T-helper 2 cell treated with Interferon-gamma antibody and Interleukin-4, amounts not matched to agents 5 μg/mL and 100 μg/mL, for 36 hours (primary cell): ENCODE data around the gene GPSM1.
A peak's percentile ranks its signal among the peaks of the same experiment; 100 is the strongest.

Experiments used
- DNase-seq: peaks from one replicate; pipeline ENCODE4 v3.0.0; 2021; ENCODE audit warnings: low spot score
- H3K27ac Mint-ChIP-seq: one replicate; pipeline ENCODE4 v1.8.0; 2021; ENCODE audit warnings: mild to moderate bottlenecking, mixed read lengths
- H3K27me3 Mint-ChIP-seq: one replicate; pipeline ENCODE4 v1.8.0; 2021; ENCODE audit warnings: low read depth, mixed read lengths
- H3K36me3 Mint-ChIP-seq: one replicate; pipeline ENCODE4 v1.8.0; 2021; ENCODE audit warnings: low read depth, mixed read lengths
- H3K4me1 Mint-ChIP-seq: one replicate; pipeline ENCODE4 v1.8.0; 2021; ENCODE audit warnings: low read depth, mixed read lengths
- H3K4me3 Mint-ChIP-seq: one replicate; pipeline ENCODE4 v1.8.0; 2022; ENCODE audit warnings: mild to moderate bottlenecking, moderate library complexity, mixed read lengths
- H3K9me3 Mint-ChIP-seq: one replicate; pipeline ENCODE4 v1.8.0; 2021; ENCODE audit warnings: mixed read lengths

Gene GPSM1

DNA sequence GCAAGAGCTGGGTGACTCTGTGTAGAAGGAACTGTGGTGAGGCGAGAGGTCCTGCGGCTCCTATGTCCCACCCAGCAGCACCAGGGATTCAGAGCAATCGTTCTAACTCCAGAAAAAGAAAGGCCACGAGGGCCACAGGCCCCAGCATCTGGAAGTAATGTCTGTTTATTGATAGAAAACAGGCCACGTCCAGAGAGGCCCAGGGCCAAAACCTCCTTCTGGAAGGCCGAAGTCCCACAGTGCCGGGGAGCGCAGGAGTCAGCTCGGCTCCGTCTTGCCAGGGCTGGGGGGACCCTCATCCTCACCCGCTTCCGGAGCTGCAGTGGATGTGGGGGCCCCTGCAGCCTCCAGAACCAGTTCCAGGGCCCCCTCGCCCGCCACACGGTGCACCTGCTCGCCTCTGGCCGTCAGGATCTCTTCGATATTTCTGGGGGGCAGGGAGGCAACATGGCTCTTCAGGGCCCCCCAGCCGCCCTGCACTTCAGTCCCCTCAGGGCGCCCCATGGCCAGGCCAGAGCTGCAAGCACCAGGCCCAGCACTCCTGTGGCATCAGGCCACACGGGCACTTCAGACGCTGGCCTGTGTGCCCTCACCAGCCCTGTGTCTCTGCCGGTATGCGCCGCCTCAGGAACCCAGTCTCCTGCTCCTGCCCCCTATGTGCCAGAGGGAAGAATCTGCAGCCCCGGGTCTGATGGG is 34.6 kb downstream of the GPSM1 start:
- Mint-ChIP-seq H3K4me3 (no peak overlapping the region), H3K9me3 (no peaks in the 10 kb centered on the region), H3K36me3 (no peaks in the 10 kb centered on the region), H3K27ac (no peak overlapping the region), H3K4me1 (peaks cover 5% of the 10 kb centered on the region), H3K27me3 (no peaks in the 10 kb centered on the region)
- no peak for DNase-seq

DNA sequence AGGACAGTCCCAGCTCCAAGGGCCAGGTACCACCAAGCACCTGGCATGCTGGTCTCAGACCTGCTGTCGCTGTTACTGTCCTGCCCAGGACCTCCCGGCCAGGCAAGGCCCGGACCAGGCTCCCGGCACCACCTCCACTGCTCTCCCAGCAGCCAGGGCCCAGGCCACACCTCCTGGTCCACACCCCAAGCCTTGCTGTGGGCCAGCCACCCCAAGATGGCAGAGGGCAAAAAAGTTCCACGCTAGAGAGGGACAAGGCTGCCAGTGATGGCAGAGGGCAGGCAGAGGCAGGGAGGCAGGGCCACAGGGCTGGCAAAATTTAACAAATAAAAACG is 35.1 kb downstream of the GPSM1 start:
- Mint-ChIP-seq H3K9me3 (no peaks in the 10 kb centered on the region), H3K36me3 (no peaks in the 10 kb centered on the region), H3K4me3 (no peak overlapping the region), H3K27me3 (no peaks in the 10 kb centered on the region), H3K27ac (no peak overlapping the region), H3K4me1 (peaks cover 5% of the 10 kb centered on the region)
- no peak for DNase-seq

- Mint-ChIP-seq H3K4me3 (peak within 1 kb of the TSS; percentile 84), H3K27ac (peak within 1 kb of the TSS; percentile 88), H3K4me1 (peaks cover 5% of the 10 kb centered on the region), H3K36me3 (no peaks in the 10 kb centered on the region), H3K9me3 (no peaks in the 10 kb centered on the region), H3K27me3 (no peaks in the 10 kb centered on the region)
- DNase-seq = peak; percentile 90
Observed at GRCh38 chr9:136363106-136363948, 36.0 kb downstream of the GPSM1 start, which contains the start of gene DNLZ. Gene DNLZ, minus strand, starts transcription at chr9:136363744. Its CDS starts 30 bp downstream, at chr9:136363714.

GRCh38 chr9:136363949-136364748 is 36.8 kb downstream of the GPSM1 start:
- Mint-ChIP-seq H3K27ac (no peak overlapping the region), H3K27me3 (no peaks in the 10 kb centered on the region), H3K36me3 (no peaks in the 10 kb centered on the region), H3K4me1 (peaks cover 5% of the 10 kb centered on the region), H3K9me3 (no peaks in the 10 kb centered on the region), H3K4me3 (peak overlapping the region; percentile 40)
- DNase-seq = no peak

DNA sequence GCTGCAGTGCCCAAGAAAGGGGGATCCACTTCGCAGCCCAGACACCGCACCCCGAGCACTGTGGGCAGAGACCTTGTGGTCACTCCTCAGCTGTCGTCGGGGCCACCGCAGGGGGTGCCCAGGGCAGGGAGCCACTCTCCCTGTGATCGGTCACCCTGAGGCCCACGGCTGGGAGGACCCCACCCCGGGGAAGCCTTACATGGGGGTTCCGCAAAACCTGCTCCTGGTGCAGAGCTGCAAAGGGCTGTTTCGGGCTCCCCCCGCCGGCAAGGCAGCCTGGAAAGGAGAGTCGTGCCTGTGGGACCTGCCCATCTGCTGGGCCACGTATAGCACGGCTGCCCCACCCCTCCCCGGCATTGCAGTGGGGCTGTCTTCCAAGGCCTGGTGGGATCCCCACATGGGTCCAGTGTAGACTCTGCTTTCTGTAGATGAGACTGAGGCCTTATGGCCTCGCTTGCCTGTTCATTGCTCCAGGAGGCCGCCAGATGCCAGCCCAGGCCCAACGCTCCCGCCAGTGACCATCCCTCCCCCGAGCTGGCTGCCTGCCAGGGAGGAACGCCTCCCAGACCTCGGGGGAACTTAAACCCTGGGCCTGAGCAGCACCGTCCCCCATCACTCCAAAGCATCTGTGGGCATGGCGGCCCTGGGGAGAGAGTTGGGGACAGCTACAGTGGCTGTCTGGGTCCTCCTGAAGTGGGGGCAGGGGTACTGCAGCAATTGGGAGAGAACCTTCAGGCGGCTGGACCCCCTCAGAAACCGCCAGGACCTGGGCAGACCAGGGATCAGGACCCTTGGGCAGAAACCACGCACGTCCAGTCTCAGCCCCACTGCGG is 37.8 kb downstream of the GPSM1 start:
- no peak for DNase-seq
- H3K27me3 Mint-ChIP-seq = no peaks in the 10 kb centered on the region
- H3K36me3 Mint-ChIP-seq = no peaks in the 10 kb centered on the region
- peaks cover 5% of the 10 kb centered on the region for H3K4me1 Mint-ChIP-seq
- H3K4me3 Mint-ChIP-seq = no peak overlapping the region
- H3K9me3 Mint-ChIP-seq = no peaks in the 10 kb centered on the region
- no peak overlapping the region for H3K27ac Mint-ChIP-seq

GRCh38 chr9:136365775-136366222 is 38.5 kb downstream of the GPSM1 start:
- Mint-ChIP-seq H3K27ac (peak overlapping the region; percentile 36), H3K36me3 (no peaks in the 10 kb centered on the region), H3K4me1 (peaks cover 5% of the 10 kb centered on the region), H3K27me3 (no peaks in the 10 kb centered on the region), H3K9me3 (no peaks in the 10 kb centered on the region), H3K4me3 (no peak overlapping the region)
- DNase-seq = no peak

DNA sequence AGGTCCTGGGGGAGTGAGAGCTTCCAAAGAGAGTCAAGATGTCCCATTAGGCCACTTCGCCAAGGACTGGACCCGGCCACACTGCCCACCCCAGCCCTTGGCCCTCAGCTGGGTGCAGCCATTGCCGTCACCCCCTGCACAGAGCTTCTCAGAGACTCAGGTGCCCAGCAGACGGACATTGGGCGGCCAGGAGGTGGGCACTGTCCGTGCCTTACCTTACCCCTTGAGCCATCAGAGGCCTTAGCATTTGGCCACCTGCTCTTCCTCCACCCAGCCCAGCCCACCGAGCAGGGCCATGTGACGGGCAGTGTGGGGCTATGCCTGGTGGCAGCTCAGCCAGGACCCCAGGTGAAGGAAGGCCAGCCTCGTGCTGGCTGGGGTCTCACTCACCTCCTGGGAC is 39.5 kb downstream of the GPSM1 start:
- no peak overlapping the region for H3K27ac Mint-ChIP-seq
- no peaks in the 10 kb centered on the region for H3K27me3 Mint-ChIP-seq
- no peak for DNase-seq
- peaks cover 5% of the 10 kb centered on the region for H3K4me1 Mint-ChIP-seq
- no peaks in the 10 kb centered on the region for H3K9me3 Mint-ChIP-seq
- no peaks in the 10 kb centered on the region for H3K36me3 Mint-ChIP-seq
- H3K4me3 Mint-ChIP-seq = no peak overlapping the region

- Mint-ChIP-seq H3K27me3 (no peaks in the 10 kb centered on the region), H3K9me3 (no peaks in the 10 kb centered on the region), H3K4me3 (no peak overlapping the region), H3K27ac (no peak overlapping the region), H3K4me1 (peaks cover 4% of the 10 kb centered on the region), H3K36me3 (no peaks in the 10 kb centered on the region)
- no peak for DNase-seq
Observed at GRCh38 chr9:136367296-136368145, 40.2 kb downstream of the GPSM1 start.

DNA sequence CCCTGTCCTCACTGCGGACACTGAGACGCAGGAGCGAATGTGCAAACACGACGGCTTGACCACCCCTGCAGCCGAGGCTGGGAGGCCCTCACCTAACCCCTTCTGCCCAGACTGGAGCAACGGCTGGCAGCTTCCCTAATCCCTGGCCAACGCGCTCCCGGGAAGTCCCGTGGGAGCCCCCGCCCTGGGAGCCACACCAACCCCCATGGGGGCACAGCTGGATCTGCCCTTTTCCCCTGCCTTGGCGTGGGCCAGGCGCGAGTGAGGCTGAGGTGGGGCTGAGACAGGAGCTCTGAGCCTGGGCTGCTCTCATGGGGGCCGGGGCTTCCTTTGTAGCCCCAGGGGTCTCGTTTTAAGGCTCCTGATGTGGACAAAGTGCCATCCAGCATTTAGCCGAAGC is 40.9 kb downstream of the GPSM1 start:
- no peaks in the 10 kb centered on the region for H3K9me3 Mint-ChIP-seq
- H3K27ac Mint-ChIP-seq = no peak overlapping the region
- no peaks in the 10 kb centered on the region for H3K36me3 Mint-ChIP-seq
- H3K4me3 Mint-ChIP-seq = no peak overlapping the region
- H3K27me3 Mint-ChIP-seq = no peaks in the 10 kb centered on the region
- no peaks in the 10 kb centered on the region for H3K4me1 Mint-ChIP-seq
- no peak for DNase-seq

DNA sequence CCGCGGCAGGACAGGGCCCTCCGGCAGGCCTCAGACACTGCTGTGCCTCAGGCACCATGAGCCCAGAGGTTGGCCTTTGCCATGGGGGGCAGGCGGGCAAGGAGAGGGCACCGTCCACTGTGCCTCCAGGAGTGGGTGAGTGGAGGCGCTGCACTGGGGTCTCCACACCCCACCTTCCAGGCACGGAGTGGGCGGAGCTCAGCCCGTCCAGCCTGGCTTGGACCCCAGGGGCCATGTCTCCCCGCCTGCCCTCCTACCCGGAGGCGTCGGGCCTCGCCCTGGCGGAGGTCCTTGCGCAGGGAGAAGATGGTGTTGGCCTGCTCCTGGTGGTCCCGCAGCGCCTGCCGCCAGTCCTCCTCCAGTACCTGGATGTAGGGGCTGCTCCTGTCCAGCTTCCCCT is 42.7 kb downstream of the GPSM1 start:
- no peaks in the 10 kb centered on the region for H3K27me3 Mint-ChIP-seq
- H3K36me3 Mint-ChIP-seq = no peaks in the 10 kb centered on the region
- H3K27ac Mint-ChIP-seq = no peak overlapping the region
- H3K4me3 Mint-ChIP-seq = no peak overlapping the region
- no peak for DNase-seq
- no peaks in the 10 kb centered on the region for H3K9me3 Mint-ChIP-seq
- no peaks in the 10 kb centered on the region for H3K4me1 Mint-ChIP-seq

- H3K4me3 Mint-ChIP-seq = no peak overlapping the region
- no peak overlapping the region for H3K27ac Mint-ChIP-seq
- H3K9me3 Mint-ChIP-seq = no peaks in the 10 kb centered on the region
- no peaks in the 10 kb centered on the region for H3K36me3 Mint-ChIP-seq
- no peaks in the 10 kb centered on the region for H3K27me3 Mint-ChIP-seq
- H3K4me1 Mint-ChIP-seq = no peaks in the 10 kb centered on the region
- no peak for DNase-seq
Observed at GRCh38 chr9:136370687-136371532, 43.6 kb downstream of the GPSM1 start.

GRCh38 chr9:136371533-136371880 is 44.2 kb downstream of the GPSM1 start:
- Mint-ChIP-seq H3K9me3 (no peaks in the 10 kb centered on the region), H3K36me3 (no peaks in the 10 kb centered on the region), H3K27me3 (no peaks in the 10 kb centered on the region), H3K4me1 (no peaks in the 10 kb centered on the region), H3K4me3 (no peak overlapping the region), H3K27ac (no peak overlapping the region)
- DNase-seq = no peak
